ENCODE measurements around the gene OR52K1. TPM values are rescaled to one million over a fixed set of nuclear protein-coding genes. Genes with fewer than 3 reads are reported as not detected.

The OR52K1 gene
- total RNA-seq, 1 experiment from 2014 or later, result not detected

GRCh38 chr11:4455419-4455818, 27.0 kb upstream of the OR52K1 start:
- Histone ChIP-seq H3K36me3 (ENCODE audit: control insufficient read depth in 1 of 2, insufficient read depth in 2 of 2, low read length in 2 of 2) (no peaks in the 10 kb centered on the region), H3K79me2 (ENCODE audit: insufficient read depth, low read length) (no peaks in the 10 kb centered on the region), H3K4me3 (replicated peaks in 1 of 2; ENCODE audit: low read depth in 1 of 2, low read length in 2 of 2) (no peak overlapping the region), H3K9ac (ENCODE audit: low read length) (no peak overlapping the region), H2AFZ (ENCODE audit: low read depth, low read length, poor library complexity, severe bottlenecking) (no peak overlapping the region), H3K27ac (ENCODE audit: low read depth, low read length) (no peak overlapping the region), H3K4me2 (ENCODE audit: low read length) (no peak overlapping the region), H3K27me3 (ENCODE audit: insufficient read depth, low read length) (peaks cover 12% of the 10 kb centered on the region; the same call in 1 of the 2 replicates), H3K9me3 (ENCODE audit: control insufficient read depth in 1 of 2, insufficient read depth in 1 of 2, low read depth in 1 of 2, low read length in 2 of 2) (no peaks in the 10 kb centered on the region), H3K9me2 (ENCODE audit: insufficient read depth) (no peaks in the 10 kb centered on the region), H3K4me1 (ENCODE audit: control insufficient read depth in 1 of 2, insufficient read depth in 2 of 2, low read length in 2 of 2) (no peaks in the 10 kb centered on the region), H4K20me1 (ENCODE audit: insufficient read depth) (no peaks in the 10 kb centered on the region)
- ATAC-seq (no peak), DNase-seq (ENCODE audit: low read depth, low spot score) (no peak)
- ChIA-PET POLR2A (no interaction called here), CTCF (no interaction called here), RAD21 (ENCODE audit: low non-redundant PET in 1 of 2, low total read pairs in 2 of 2, uncharacterized antibody in 2 of 2, unreplicated experiment in 2 of 2) (no interaction called here)
- no peak for TF ChIP-seq TCF7L2 (IDR thresholded peaks at IDR 0.05; ENCODE audit: borderline replicate concordance, extremely low read depth, insufficient read depth, insufficient read length)
- TF ChIP-seq RAD21 (IDR thresholded peaks at IDR 0.05; ENCODE audit: low read depth), result no peak
- no peak for TF ChIP-seq SIN3A (IDR thresholded peaks at IDR 0.05; ENCODE audit: low read depth)
- TF ChIP-seq CBX3 (IDR thresholded peaks at IDR 0.05; ENCODE audit: low read depth), result no peak
- no peak for TF ChIP-seq ELF1 (IDR thresholded peaks at IDR 0.05; ENCODE audit: borderline replicate concordance, low read depth)
- TF ChIP-seq EGR1 (IDR thresholded peaks at IDR 0.05; ENCODE audit: low read depth), result no peak
- no peak for TF ChIP-seq REST (IDR thresholded peaks at IDR 0.05; ENCODE audit: low read depth)
- no peak for TF ChIP-seq EZH2 (IDR thresholded peaks at IDR 0.05)
- TF ChIP-seq ZBTB33 (IDR thresholded peaks at IDR 0.05; ENCODE audit: extremely low read depth, insufficient replicate concordance, low read length), result no peak
- TF ChIP-seq EZH2phosphoT487 (IDR thresholded peaks at IDR 0.05; ENCODE audit: borderline replicate concordance), result no peak
- no peak for TF ChIP-seq ATF3 (IDR thresholded peaks at IDR 0.05)
- no peak for TF ChIP-seq JUND (IDR thresholded peaks at IDR 0.05)
- no peak for TF ChIP-seq ZFX (IDR thresholded peaks at IDR 0.05)
- TF ChIP-seq CEBPB (IDR thresholded peaks at IDR 0.05; ENCODE audit: low read depth), result no peak
- intact Hi-C loops (cut with micrococcal nuclease), result no loop called here
- no TSS peak for BruUV-seq (replicated peaks)

Data from HCT116 (cell line).